ENCODE data around the gene PCBP3. TPM values are rescaled to one million over a fixed set of nuclear protein-coding genes. Genes with fewer than 3 reads are reported as not detected.

The PCBP3 gene
- total and polyA plus RNA-seq, 2 donors (not counting 3 experiments of a cell fraction or from before 2014, with no cell fraction given): 0.06 to 1.1 TPM

DNA sequence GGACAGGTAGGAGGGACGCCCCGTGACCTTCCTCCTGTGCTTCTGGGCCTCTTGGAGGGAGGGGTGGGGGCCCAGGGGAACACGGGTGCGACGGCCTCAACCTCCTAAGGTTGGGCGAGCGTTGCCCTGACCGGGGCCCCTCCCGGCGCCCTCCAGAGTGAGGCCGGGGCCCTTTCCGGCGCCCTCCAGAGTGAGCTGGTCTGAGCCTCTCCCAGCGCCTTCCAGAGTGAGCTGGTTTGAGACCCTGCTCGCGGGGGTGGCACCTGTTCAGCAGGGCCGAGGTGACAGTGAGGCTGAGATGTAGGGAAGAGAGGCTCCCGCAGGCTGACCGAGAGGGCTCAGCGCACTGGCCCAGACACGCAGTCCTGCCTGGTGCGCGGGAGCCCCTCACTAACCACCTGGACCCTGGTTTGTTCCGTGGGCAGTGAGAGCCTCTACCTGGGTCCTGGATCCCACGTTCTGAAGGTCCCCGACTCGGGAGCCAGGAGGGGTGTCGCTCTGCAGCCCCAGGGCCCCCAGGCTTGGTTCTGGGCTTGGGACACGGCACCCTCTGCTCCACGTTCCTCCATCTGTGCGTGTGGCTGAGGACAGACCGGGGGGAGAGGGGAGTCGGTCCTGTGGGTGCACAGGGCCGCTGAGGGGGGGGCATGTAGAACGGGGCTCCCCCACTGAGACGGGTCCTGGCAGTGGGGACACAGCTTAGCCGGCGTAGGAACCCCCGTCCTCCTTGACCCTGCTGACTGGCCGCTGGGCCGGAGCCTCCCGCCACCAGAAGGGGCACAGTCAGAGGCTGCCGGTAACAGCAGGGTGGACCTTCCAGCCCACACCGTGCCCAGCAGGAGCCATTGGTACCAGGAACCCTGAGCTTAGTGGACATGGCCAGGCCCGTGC lies 339.5 kb downstream of the PCBP3 start:
- Histone ChIP-seq H2AFZ (ENCODE audit: low read depth, low read length) (no peak overlapping the region), H3K9ac (replicated peaks; ENCODE audit: extremely low read depth, insufficient read depth, low read length) (no peak overlapping the region), H3K27me3 (ENCODE audit: control insufficient read depth in 2 of 2, insufficient read depth in 2 of 2, low read length in 2 of 2) (peaks cover 0 to 3% of the 10 kb centered on the region in 2 experiments), H3K4me2 (ENCODE audit: insufficient read depth, low read length) (no peak overlapping the region), H4K20me1 (replicated peaks; ENCODE audit: control insufficient read depth, extremely low read depth, insufficient read depth, low read length) (no peaks in the 10 kb centered on the region), H3K79me2 (ENCODE audit: control insufficient read depth, insufficient read depth, low read length) (no peaks in the 10 kb centered on the region), H3K4me1 (ENCODE audit: control insufficient read depth, extremely low read depth, insufficient read depth, low read length) (peaks cover 9% of the 10 kb centered on the region), H3K4me3 (replicated peaks in 1 of 3; ENCODE audit: insufficient read depth in 1 of 3, low read depth in 1 of 3, low read length in 3 of 3) (peak overlapping the region in 1 of 3 experiments; percentile 47), H3K36me3 (ENCODE audit: control insufficient read depth in 2 of 2, extremely low read depth in 1 of 2, insufficient read depth in 2 of 2, low read length in 2 of 2) (no peaks in the 10 kb centered on the region), H3K27ac (ENCODE audit: insufficient read depth, low read depth, low read length) (no peak overlapping the region), H3K9me1 (replicated peaks; ENCODE audit: control insufficient read depth, extremely low read depth, insufficient read depth, low read length) (no peaks in the 10 kb centered on the region), H3K9me3 (replicated peaks; ENCODE audit: control insufficient read depth, insufficient read depth, low read length) (no peaks in the 10 kb centered on the region)
- TF ChIP-seq POLR2AphosphoS5 (IDR thresholded peaks at IDR 0.05; ENCODE audit: insufficient read depth, low read depth, low read length) (no peak), POLR2A (IDR thresholded peaks at IDR 0.05; ENCODE audit: low read depth, low read length) (no peak), JUN (IDR thresholded peaks at IDR 0.05; ENCODE audit: borderline replicate concordance, insufficient read depth, insufficient read length, low read depth) (no peak), FOS (IDR thresholded peaks at IDR 0.05; ENCODE audit: borderline replicate concordance, insufficient read depth, low read length) (no peak), GATA2 (IDR thresholded peaks at IDR 0.05; ENCODE audit: insufficient read depth, insufficient read length, low read depth, low read length) (no peak), EZH2 (IDR thresholded peaks at IDR 0.05; ENCODE audit: borderline replicate concordance, low read depth, low read length, severe bottlenecking) (no peak), MYC (IDR thresholded peaks at IDR 0.05; ENCODE audit: low read depth, low read length) (no peak)
- TF ChIP-seq, protein P1, sequence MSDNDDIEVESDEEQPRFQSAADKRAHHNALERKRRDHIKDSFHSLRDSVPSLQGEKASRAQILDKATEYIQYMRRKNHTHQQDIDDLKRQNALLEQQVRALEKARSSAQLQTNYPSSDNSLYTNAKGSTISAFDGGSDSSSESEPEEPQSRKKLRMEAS (IDR thresholded peaks at IDR 0.05; ENCODE audit: insufficient read depth, insufficient read length): no peak
- TF ChIP-seq, protein P2, sequence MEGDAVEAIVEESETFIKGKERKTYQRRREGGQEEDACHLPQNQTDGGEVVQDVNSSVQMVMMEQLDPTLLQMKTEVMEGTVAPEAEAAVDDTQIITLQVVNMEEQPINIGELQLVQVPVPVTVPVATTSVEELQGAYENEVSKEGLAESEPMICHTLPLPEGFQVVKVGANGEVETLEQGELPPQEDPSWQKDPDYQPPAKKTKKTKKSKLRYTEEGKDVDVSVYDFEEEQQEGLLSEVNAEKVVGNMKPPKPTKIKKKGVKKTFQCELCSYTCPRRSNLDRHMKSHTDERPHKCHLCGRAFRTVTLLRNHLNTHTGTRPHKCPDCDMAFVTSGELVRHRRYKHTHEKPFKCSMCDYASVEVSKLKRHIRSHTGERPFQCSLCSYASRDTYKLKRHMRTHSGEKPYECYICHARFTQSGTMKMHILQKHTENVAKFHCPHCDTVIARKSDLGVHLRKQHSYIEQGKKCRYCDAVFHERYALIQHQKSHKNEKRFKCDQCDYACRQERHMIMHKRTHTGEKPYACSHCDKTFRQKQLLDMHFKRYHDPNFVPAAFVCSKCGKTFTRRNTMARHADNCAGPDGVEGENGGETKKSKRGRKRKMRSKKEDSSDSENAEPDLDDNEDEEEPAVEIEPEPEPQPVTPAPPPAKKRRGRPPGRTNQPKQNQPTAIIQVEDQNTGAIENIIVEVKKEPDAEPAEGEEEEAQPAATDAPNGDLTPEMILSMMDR (IDR thresholded peaks at IDR 0.05; ENCODE audit: extremely low read depth in 1 of 2, insufficient read depth in 1 of 2, low read depth in 1 of 2, low read length in 2 of 2): no peak
- DNase-seq (ENCODE audit: low read depth, low spot score): no peak
- intact Hi-C loops (cut with micrococcal nuclease) (no loop called here), dilution Hi-C loops (cut with MboI; ENCODE audit: extremely low pct_ligation_motif_present, low sequenced_read_pairs) (no loop called here)
- POLR2A ChIA-PET: no interaction called here
- no peak for FAIRE-seq
- CTCF ChIA-PET: interaction anchor here (1.8 kb wide), 1 partner anchor 9 kb away, joined by 8 read pairs; no protein-coding TSS in a partner anchor
- no TSS peak for BruUV-seq (replicated peaks)

Data from endothelial cell of umbilical vein (primary cell).